Hepatocyte (in vitro differentiated cells): Measurements from ENCODE around the gene BPIFB6. TPM values are rescaled to one million over a fixed set of nuclear protein-coding genes. Genes with fewer than 3 reads are reported as not detected.

Experiments
- DNase-seq: peaks from one replicate; pipeline ENCODE4 v3.0.0-alpha.2; 2016; ENCODE audit warnings: low spot score
- H2AFZ ChIP-seq: fragments of 200-600 bp; sonication (generic); 2 replicates; pipeline ENCODE4 v1.6.0; 2016; ENCODE audit warnings: antibody characterized with exemption, mild to moderate bottlenecking
- H3K27ac ChIP-seq: fragments of 200-600 bp; sonication (generic); 2 replicates; pipeline ENCODE4 v1.5.1; 2016; ENCODE audit warnings: mild to moderate bottlenecking
- H3K27me3 ChIP-seq: fragments of 200-600 bp; sonication (generic); 2 replicates; pipeline ENCODE4 v1.6.1; 2016
- H3K36me3 ChIP-seq: fragments of 200-600 bp; sonication (generic); replicated peaks from 2 replicates; pipeline ENCODE4 v1.5.1; 2016; ENCODE audit warnings: low read depth; ENCODE audit not compliant: insufficient read depth
- H3K4me1 ChIP-seq: fragments of 200-600 bp; sonication (generic); 2 replicates; pipeline ENCODE4 v1.5.1; 2016; ENCODE audit warnings: mild to moderate bottlenecking, moderate library complexity; ENCODE audit not compliant: insufficient read depth
- H3K4me2 ChIP-seq: fragments of 200-600 bp; sonication (generic); 2 replicates; pipeline ENCODE4 v1.6.0; 2016
- H3K4me3 ChIP-seq: fragments of 200-600 bp; sonication (generic); 2 replicates; pipeline ENCODE4 v1.5.1; 2016; ENCODE audit warnings: mild to moderate bottlenecking
- H3K79me2 ChIP-seq: fragments of 200-600 bp; sonication (generic); 2 replicates; pipeline ENCODE4 v1.6.0; 2017; ENCODE audit warnings: mild to moderate bottlenecking
- H3K9me2 ChIP-seq: fragments of 200-600 bp; sonication (generic); replicated peaks from 2 replicates; pipeline ENCODE4 v1.6.0; 2017; ENCODE audit warnings: mild to moderate bottlenecking; ENCODE audit not compliant: insufficient read depth
- H3K9me3 ChIP-seq: fragments of 200-600 bp; sonication (generic); 2 replicates; pipeline ENCODE4 v1.5.1; 2016; ENCODE audit warnings: low read depth, mild to moderate bottlenecking
- H4K20me1 ChIP-seq: fragments of 200-600 bp; sonication (generic); 2 replicates; pipeline ENCODE4 v1.6.0; 2016; ENCODE audit warnings: mild to moderate bottlenecking; ENCODE audit not compliant: insufficient read depth, poor library complexity, severe bottlenecking
- EZH2 ChIP-seq: fragments of 200-600 bp; sonication (generic); IDR thresholded peaks from 2 replicates; pipeline ENCODE4 v1.6.1; 2016; ENCODE audit warnings: antibody characterized with exemption, mild to moderate bottlenecking, borderline replicate concordance
- EZH2phosphoT487 ChIP-seq: fragments of 200-600 bp; sonication (generic); IDR thresholded peaks from one replicate; pipeline ENCODE4 v1.6.1; 2018; ENCODE audit warnings: antibody characterized with exemption, mild to moderate bottlenecking, low read depth, moderate library complexity; ENCODE audit not compliant: unreplicated experiment, severe bottlenecking
- WGBS: methylation state at CpG from one replicate; pipeline ENCODE4 v1.1.6; 2016; ENCODE audit warnings: low lambda C conversion rate; ENCODE audit errors: missing lambda C conversion rate; 5-methylcytosine and 5-hydroxymethylcytosine counted together
- polyA plus RNA-seq: library from polyadenylated mRNA; unstranded; fragments of >200 nt; fragmentation: Nextera tagmentation; extraction: Ambion mirVana; gene quantifications from 2 replicates; pipeline ENCODE4 v1.2.1, GENCODE V29; 2016
- total RNA-seq: library from RNA; depleted of rRNA; stranded (reverse); fragments of >200 nt; gene quantifications from 2 replicates; pipeline ENCODE4 v1.2.3, GENCODE V29; 2014
- TF ChIP-seq, protein P1 (sequence below): fragments of 200-600 bp; sonication (generic); IDR thresholded peaks from 2 replicates; pipeline ENCODE4 v1.5.1; 2016; ENCODE audit warnings: antibody characterized with exemption, mild to moderate bottlenecking; ENCODE audit not compliant: poor library complexity

BPIFB6 gene
- total and polyA plus RNA-seq, 2 experiments from 2014 or later: not detected

DNA sequence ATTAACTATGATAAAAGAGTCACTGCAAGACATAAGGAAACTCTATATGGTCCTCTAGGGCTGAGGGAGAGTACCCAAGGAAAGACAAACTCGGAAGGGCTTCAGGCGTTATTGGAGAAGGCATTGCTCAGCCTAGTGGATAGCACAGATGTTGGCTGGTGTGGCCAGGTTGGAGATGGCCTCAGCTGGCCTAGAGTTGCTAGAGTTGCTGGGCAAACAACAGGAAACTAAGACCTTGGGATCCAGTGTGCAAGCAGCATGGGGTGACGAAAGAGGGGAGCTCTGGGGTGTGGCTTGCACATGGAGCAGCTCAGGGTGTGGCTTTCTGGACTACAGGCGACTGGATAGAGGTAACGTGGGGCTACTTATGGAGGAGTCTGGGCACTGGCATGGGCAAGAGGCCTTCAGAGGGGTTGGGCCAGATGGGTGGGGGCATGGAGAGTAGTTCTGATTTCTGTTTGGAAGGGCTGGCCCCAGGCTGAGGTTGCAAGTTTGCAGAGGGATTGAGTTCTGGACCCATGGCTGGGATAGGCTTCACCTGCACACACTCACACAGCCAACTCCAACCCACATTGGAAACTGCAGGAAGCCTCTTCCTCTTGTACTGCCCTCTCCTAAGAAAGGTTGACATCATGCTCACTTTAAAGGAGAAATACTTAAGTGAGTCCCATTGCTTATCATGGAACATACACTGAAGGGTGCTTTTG is 5.2 kb upstream of the BPIFB6 start:
- TF ChIP-seq EZH2phosphoT487: no peak
- no peak for TF ChIP-seq EZH2
- DNase-seq: no peak
- Histone ChIP-seq H2AFZ (no peak overlapping the region), H3K9me2 (no peaks in the 10 kb centered on the region), H3K9me3 (no peaks in the 10 kb centered on the region), H3K36me3 (no peaks in the 10 kb centered on the region), H3K27ac (no peak overlapping the region), H3K4me3 (no peak overlapping the region), H3K79me2 (no peaks in the 10 kb centered on the region), H4K20me1 (no peaks in the 10 kb centered on the region), H3K4me1 (no peaks in the 10 kb centered on the region), H3K27me3 (peaks cover 22% of the 10 kb centered on the region), H3K4me2 (no peak overlapping the region)
- 85% methylated on average over 5 of the region's 5 CpGs for WGBS

DNA sequence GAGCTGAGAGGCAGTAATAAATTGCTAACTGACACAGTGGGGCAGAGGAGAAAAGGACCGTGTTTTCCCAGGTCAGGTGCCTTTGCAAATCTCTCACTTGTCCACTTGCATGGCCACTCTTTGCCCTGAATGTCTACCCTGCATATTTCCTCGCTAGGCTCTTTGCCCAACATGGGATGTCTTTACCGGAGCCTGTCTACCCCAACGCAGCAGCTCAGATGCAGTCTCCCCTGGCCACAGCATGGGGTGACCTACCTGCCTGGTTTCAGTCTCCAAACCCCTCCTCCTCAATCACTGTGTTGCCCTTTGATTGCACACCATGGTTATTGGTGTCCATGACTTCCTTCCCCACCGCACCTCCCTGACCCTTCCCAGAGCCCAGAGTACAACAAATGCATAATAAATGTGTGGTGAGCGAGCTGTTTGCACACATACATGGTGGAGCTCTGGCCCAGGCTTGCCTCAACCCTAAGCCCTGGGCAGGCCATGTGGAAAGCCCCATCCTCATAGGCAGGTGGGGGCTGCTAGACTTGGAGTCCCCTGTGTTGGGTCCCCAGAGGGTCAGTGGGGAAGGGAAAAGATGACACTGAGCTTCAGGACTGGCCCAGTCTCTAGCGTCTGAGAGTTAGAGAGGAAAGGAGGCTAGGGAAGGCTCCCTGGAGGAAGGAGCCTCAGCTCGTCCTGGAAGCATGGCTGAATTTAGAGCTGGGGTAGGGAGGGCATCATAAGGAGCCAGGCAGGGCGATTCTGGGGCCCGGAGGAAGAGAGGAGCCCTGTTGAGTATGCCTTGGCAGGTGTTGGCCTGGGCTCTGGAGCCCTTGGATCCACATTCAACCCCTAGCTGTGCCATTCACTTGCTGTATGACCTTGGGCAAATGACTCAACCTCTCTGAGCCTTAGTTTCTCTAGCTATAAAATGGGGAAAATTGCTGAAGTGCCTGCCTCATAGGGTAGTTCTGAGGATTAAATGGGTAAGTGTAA is 4.4 kb upstream of the BPIFB6 start:
- Histone ChIP-seq H3K4me2 (no peak overlapping the region), H3K9me2 (no peaks in the 10 kb centered on the region), H2AFZ (no peak overlapping the region), H3K36me3 (no peaks in the 10 kb centered on the region), H3K4me1 (no peaks in the 10 kb centered on the region), H4K20me1 (no peaks in the 10 kb centered on the region), H3K27me3 (peaks cover 18% of the 10 kb centered on the region), H3K27ac (no peak overlapping the region), H3K9me3 (no peaks in the 10 kb centered on the region), H3K4me3 (no peak overlapping the region), H3K79me2 (no peaks in the 10 kb centered on the region)
- DNase-seq: no peak
- TF ChIP-seq, protein P1, sequence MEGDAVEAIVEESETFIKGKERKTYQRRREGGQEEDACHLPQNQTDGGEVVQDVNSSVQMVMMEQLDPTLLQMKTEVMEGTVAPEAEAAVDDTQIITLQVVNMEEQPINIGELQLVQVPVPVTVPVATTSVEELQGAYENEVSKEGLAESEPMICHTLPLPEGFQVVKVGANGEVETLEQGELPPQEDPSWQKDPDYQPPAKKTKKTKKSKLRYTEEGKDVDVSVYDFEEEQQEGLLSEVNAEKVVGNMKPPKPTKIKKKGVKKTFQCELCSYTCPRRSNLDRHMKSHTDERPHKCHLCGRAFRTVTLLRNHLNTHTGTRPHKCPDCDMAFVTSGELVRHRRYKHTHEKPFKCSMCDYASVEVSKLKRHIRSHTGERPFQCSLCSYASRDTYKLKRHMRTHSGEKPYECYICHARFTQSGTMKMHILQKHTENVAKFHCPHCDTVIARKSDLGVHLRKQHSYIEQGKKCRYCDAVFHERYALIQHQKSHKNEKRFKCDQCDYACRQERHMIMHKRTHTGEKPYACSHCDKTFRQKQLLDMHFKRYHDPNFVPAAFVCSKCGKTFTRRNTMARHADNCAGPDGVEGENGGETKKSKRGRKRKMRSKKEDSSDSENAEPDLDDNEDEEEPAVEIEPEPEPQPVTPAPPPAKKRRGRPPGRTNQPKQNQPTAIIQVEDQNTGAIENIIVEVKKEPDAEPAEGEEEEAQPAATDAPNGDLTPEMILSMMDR: no peak
- TF ChIP-seq EZH2phosphoT487 (no peak), EZH2 (no peak)
- 80% methylated on average over 10 of the region's 10 CpGs for WGBS

DNA sequence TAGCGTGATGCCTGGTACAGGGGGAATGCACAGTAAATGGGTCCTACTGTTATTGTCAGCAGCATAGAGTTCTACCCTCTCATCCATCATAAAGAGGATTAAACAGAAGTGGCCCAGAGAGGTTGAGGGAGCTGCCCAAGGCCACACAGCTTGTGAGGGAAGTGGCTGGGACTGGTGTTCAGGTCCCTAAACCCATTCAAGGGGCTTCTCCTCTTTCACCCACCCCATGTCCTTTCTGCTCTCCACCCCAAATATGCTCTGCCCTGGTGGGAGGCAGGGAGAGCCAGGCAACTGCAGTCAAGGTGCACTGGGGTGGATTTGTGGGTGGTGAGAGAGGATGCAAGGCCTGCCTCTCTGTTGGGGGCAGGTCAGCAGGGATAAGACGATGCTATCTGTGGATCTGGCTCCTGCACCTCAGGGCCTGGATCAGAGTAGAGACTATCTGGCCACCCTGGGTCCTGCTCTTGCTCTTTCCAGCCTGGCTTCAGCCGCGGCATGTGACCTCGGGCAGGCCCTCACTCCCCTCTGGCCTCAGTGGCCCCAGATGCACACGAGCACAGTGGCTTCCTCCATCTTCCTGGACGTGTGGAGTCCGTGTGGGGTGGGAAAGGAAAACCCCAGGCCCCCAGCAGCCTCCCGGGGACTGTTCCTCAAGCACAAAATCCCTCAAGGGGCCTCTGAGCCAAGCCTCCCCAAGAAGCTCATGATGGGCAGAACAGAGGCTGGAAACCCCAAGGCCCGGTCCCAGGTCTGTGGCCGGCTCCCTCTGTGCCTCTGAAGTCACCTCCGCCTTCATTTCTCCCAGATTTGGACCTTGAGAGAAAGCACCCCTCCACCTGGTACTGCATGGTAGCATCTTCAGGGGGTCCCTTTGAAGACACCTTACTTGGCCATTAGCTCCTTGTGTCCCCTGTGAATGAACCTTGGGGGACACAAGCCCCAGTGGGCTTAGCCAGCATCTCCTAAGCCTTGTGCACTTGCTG is 3.4 kb upstream of the BPIFB6 start:
- H3K27ac ChIP-seq: no peak overlapping the region
- H3K36me3 ChIP-seq: no peaks in the 10 kb centered on the region
- DNase-seq: no peak
- peaks cover 16% of the 10 kb centered on the region for H3K27me3 ChIP-seq
- H3K9me2 ChIP-seq: no peaks in the 10 kb centered on the region
- no peaks in the 10 kb centered on the region for H4K20me1 ChIP-seq
- TF ChIP-seq EZH2: no peak
- H3K4me2 ChIP-seq: no peak overlapping the region
- no peaks in the 10 kb centered on the region for H3K4me1 ChIP-seq
- WGBS: 76% methylated on average over 12 of the region's 12 CpGs
- no peaks in the 10 kb centered on the region for H3K9me3 ChIP-seq
- no peak overlapping the region for H3K4me3 ChIP-seq
- H3K79me2 ChIP-seq: no peaks in the 10 kb centered on the region
- no peak overlapping the region for H2AFZ ChIP-seq

DNA sequence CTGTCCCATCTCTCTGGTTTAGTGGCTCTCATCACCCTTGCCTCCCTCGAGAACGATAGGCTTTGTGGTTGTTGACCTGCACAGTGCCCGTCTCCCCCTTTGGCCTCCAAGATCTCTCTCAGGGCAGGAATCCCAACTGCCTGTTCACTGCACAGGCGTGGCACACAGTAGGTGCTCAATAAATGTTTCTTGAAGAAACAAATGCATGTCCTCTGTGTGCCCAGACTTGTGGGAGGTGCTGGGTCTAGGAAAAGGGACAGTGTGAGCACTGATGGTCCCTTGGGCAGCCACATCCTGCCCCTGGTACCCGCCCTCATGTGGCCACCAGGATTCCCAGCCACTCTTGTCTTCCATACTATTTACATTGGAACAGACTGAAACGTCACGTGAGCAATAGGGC is 2.6 kb upstream of the BPIFB6 start:
- H3K4me2 ChIP-seq: no peak overlapping the region
- no peak overlapping the region for H3K4me3 ChIP-seq
- no peak overlapping the region for H2AFZ ChIP-seq
- no peaks in the 10 kb centered on the region for H3K36me3 ChIP-seq
- H3K27me3 ChIP-seq: peaks cover 16% of the 10 kb centered on the region
- no peaks in the 10 kb centered on the region for H3K9me3 ChIP-seq
- H4K20me1 ChIP-seq: no peaks in the 10 kb centered on the region
- no peak for DNase-seq
- TF ChIP-seq, protein P1: no peak
- no peak for TF ChIP-seq EZH2phosphoT487
- no peak for TF ChIP-seq EZH2
- H3K79me2 ChIP-seq: no peaks in the 10 kb centered on the region
- H3K9me2 ChIP-seq: no peaks in the 10 kb centered on the region
- no peak overlapping the region for H3K27ac ChIP-seq
- H3K4me1 ChIP-seq: no peaks in the 10 kb centered on the region
- 78% methylated on average over 7 of the region's 7 CpGs for WGBS
